ENCODE results near the gene HS3ST6. TPM values are rescaled to one million over a fixed set of nuclear protein-coding genes. Genes with fewer than 3 reads are reported as not detected.
"Not testable (repeated sequence)": the region's sequence is repeated elsewhere in the genome, so short reads cannot be mapped to it uniquely, and the experiment has no call there.

HS3ST6 gene
- total RNA-seq, 2 donors from 2014 or later = not detected

- Histone ChIP-seq H3K36me3 (peaks cover 18% of the 10 kb centered on the region), H3K27me3 (replicated peaks; ENCODE audit: insufficient read depth) (no peaks in the 10 kb centered on the region), H3K9me3 (no peaks in the 10 kb centered on the region), H3K4me3 (peak within 1 kb of the TSS; percentile 86), H3K27ac (peak within 1 kb of the TSS; percentile 58 to 75), H3K4me1 (ENCODE audit: control insufficient read depth in 1 of 2, low read depth in 2 of 2) (peaks cover 6 to 19% of the 10 kb centered on the region in 2 donors)
- peak; percentile 65 for TF ChIP-seq CTCF (IDR thresholded peaks at IDR 0.05)
- DNase-seq (ENCODE audit: low spot score) (peak; percentile 51), ATAC-seq (ENCODE audit: insufficient number of reproducible peaks, low FRiP score, low read depth) (peak; percentile 83)
Measured at GRCh38 chr16:1959269-1960039, 41.2 kb upstream of the HS3ST6 start, which contains the start of gene NDUFB10. Gene NDUFB10, plus strand, starts transcription at chr16:1959538. Its CDS starts 87 bp downstream, at chr16:1959625.

GRCh38 chr16:1958715-1959268 lies 40.6 kb upstream of the HS3ST6 start:
- DNase-seq (ENCODE audit: low spot score) (no peak), ATAC-seq (ENCODE audit: insufficient number of reproducible peaks, low FRiP score, low read depth) (peak; percentile 2)
- Histone ChIP-seq H3K4me1 (ENCODE audit: control insufficient read depth in 1 of 2, low read depth in 2 of 2) (peaks cover 6 to 19% of the 10 kb centered on the region in 2 donors), H3K36me3 (peaks cover 18% of the 10 kb centered on the region), H3K27me3 (replicated peaks; ENCODE audit: insufficient read depth) (no peaks in the 10 kb centered on the region), H3K27ac (peak overlapping the region; percentile 58 to 75), H3K9me3 (no peaks in the 10 kb centered on the region), H3K4me3 (peak overlapping the region; percentile 86)
- TF ChIP-seq CTCF (IDR thresholded peaks at IDR 0.05) = no peak

- Histone ChIP-seq H3K4me1 (ENCODE audit: control insufficient read depth in 1 of 2, low read depth in 2 of 2) (peaks cover 6 to 19% of the 10 kb centered on the region in 2 donors), H3K36me3 (peaks cover 18% of the 10 kb centered on the region)
- H3K4me3 ChIP-seq; DNase-seq (ENCODE audit: low spot score); H3K27ac ChIP-seq; H3K27me3 ChIP-seq (replicated peaks; ENCODE audit: insufficient read depth); ATAC-seq (ENCODE audit: insufficient number of reproducible peaks, low FRiP score, low read depth); H3K9me3 ChIP-seq: not testable (repeated sequence)
Measured at GRCh38 chr16:1958143-1958491, 39.9 kb upstream of the HS3ST6 start.

- not testable (repeated sequence) for ATAC-seq (ENCODE audit: insufficient number of reproducible peaks, low FRiP score, low read depth); H3K4me3 ChIP-seq; DNase-seq (ENCODE audit: low spot score); H3K27ac ChIP-seq; H3K27me3 ChIP-seq (replicated peaks; ENCODE audit: insufficient read depth); H3K9me3 ChIP-seq
- peaks cover 6 to 19% of the 10 kb centered on the region in 2 donors for H3K4me1 ChIP-seq (ENCODE audit: control insufficient read depth in 1 of 2, low read depth in 2 of 2)
- peaks cover 13% of the 10 kb centered on the region for H3K36me3 ChIP-seq
Measured at GRCh38 chr16:1957434-1958142, 39.4 kb upstream of the HS3ST6 start.

GRCh38 chr16:1953734-1954133 lies 35.5 kb upstream of the HS3ST6 start:
- Histone ChIP-seq H3K27ac (no peak overlapping the region), H3K4me3 (no peak overlapping the region), H3K9me3 (no peaks in the 10 kb centered on the region), H3K36me3 (no peaks in the 10 kb centered on the region), H3K27me3 (replicated peaks; ENCODE audit: insufficient read depth) (no peaks in the 10 kb centered on the region), H3K4me1 (ENCODE audit: control insufficient read depth in 1 of 2, low read depth in 2 of 2) (peaks cover 0 to under 1% of the 10 kb centered on the region in 2 donors)
- no peak for ATAC-seq (ENCODE audit: insufficient number of reproducible peaks, low FRiP score, low read depth)
- DNase-seq (ENCODE audit: low spot score) = no peak
- no peak for TF ChIP-seq CTCF (IDR thresholded peaks at IDR 0.05)

GRCh38 chr16:1950559-1950958 lies 32.3 kb upstream of the HS3ST6 start:
- Histone ChIP-seq H3K4me3 (no peak overlapping the region), H3K9me3 (no peaks in the 10 kb centered on the region), H3K27ac (no peak overlapping the region), H3K36me3 (no peaks in the 10 kb centered on the region), H3K27me3 (replicated peaks; ENCODE audit: insufficient read depth) (no peaks in the 10 kb centered on the region), H3K4me1 (ENCODE audit: control insufficient read depth in 1 of 2, low read depth in 2 of 2) (no peaks in the 10 kb centered on the region)
- ATAC-seq (ENCODE audit: insufficient number of reproducible peaks, low FRiP score, low read depth) (no peak), DNase-seq (ENCODE audit: low spot score) (no peak)
- TF ChIP-seq CTCF (IDR thresholded peaks at IDR 0.05) = no peak
